BJ (cell line): Measurements from ENCODE around the gene OMP. TPM values are rescaled to one million over a fixed set of nuclear protein-coding genes. Genes with fewer than 3 reads are reported as not detected.

Experiments used
- CTCF ChIA-PET: fragments of 350-600 bp; formaldehyde crosslinking; extraction: SDS; loops from one replicate; lab custom pipeline; 2021; ENCODE audit warnings: antibody characterized with exemption, inconsistent platforms; lab: Yijun Ruan, JAX
- POLR2A ChIA-PET: fragments of 300-600 bp; sonication (Branson Sonifier 250); formaldehyde crosslinking; extraction: SDS; loops from one replicate; lab custom pipeline; 2021; ENCODE audit warnings: antibody characterized with exemption; lab: Charles Lee
- DNase-seq: peaks from one replicate; pipeline ENCODE4 v3.0.0-alpha.2; 2011; ENCODE audit warnings: low read depth
- H3K27me3 ChIP-seq: 2 replicates; pipeline ENCODE4 v1.6.0; 2011; ENCODE audit warnings: low read length; ENCODE audit not compliant: control insufficient read depth, insufficient read depth
- H3K36me3 ChIP-seq: 2 replicates; pipeline ENCODE4 v1.5.1; 2011; ENCODE audit warnings: low read length; ENCODE audit not compliant: control insufficient read depth, insufficient read depth
- H3K4me3 ChIP-seq: 2 replicates; pipeline ENCODE4 v1.5.1; 2011; ENCODE audit warnings: low read depth, mild to moderate bottlenecking, control low read depth, low read length
- polyA plus RNA-seq: library from polyadenylated mRNA; depleted of rRNA; stranded (reverse); fragments of >200 nt; gene quantifications from 2 replicates; pipeline ENCODE4 v1.2.3, GENCODE V29; 2011
- TF ChIP-seq, protein P1 (sequence below): IDR thresholded peaks from 2 replicates; pipeline ENCODE4 v1.5.1; 2011; ENCODE audit warnings: low read depth, mild to moderate bottlenecking, control low read depth, inconsistent platforms, low read length, moderate library complexity; ENCODE audit not compliant: insufficient read depth

Gene OMP
- polyA plus RNA-seq, 1 experiment: not detected

DNA sequence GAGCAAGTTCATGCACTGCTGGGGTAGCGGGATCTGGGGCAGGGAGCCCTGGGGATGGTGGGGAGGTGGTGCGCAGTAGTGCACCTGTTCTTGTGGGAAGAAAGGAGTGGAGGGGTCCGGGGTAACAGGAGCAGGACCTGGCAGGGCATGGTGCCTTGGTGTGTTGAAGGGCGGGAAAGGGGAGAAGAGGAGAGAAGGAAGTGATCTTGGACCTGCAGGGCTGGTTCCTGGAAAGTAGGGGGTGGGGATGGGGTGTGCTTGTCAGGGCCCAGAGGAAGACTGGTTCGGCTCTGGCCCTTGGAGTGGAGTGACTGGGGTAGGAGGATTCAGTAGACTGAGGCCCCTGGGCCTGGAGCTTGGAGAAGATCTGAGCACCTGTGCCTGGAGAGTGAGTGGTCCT lies 46.7 kb upstream of the OMP start:
- no peak for DNase-seq
- no peaks in the 10 kb centered on the region for H3K36me3 ChIP-seq
- TF ChIP-seq, protein P1, sequence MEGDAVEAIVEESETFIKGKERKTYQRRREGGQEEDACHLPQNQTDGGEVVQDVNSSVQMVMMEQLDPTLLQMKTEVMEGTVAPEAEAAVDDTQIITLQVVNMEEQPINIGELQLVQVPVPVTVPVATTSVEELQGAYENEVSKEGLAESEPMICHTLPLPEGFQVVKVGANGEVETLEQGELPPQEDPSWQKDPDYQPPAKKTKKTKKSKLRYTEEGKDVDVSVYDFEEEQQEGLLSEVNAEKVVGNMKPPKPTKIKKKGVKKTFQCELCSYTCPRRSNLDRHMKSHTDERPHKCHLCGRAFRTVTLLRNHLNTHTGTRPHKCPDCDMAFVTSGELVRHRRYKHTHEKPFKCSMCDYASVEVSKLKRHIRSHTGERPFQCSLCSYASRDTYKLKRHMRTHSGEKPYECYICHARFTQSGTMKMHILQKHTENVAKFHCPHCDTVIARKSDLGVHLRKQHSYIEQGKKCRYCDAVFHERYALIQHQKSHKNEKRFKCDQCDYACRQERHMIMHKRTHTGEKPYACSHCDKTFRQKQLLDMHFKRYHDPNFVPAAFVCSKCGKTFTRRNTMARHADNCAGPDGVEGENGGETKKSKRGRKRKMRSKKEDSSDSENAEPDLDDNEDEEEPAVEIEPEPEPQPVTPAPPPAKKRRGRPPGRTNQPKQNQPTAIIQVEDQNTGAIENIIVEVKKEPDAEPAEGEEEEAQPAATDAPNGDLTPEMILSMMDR: no peak
- CTCF ChIA-PET: interaction anchor here (1.2 to 3.9 kb wide), 2 partner anchors 11 to 35 kb away, joined by 3 to 29 read pairs; no protein-coding TSS in a partner anchor
- H3K4me3 ChIP-seq: no peak overlapping the region
- POLR2A ChIA-PET: no interaction called here
- peaks cover 4% of the 10 kb centered on the region for H3K27me3 ChIP-seq

DNA sequence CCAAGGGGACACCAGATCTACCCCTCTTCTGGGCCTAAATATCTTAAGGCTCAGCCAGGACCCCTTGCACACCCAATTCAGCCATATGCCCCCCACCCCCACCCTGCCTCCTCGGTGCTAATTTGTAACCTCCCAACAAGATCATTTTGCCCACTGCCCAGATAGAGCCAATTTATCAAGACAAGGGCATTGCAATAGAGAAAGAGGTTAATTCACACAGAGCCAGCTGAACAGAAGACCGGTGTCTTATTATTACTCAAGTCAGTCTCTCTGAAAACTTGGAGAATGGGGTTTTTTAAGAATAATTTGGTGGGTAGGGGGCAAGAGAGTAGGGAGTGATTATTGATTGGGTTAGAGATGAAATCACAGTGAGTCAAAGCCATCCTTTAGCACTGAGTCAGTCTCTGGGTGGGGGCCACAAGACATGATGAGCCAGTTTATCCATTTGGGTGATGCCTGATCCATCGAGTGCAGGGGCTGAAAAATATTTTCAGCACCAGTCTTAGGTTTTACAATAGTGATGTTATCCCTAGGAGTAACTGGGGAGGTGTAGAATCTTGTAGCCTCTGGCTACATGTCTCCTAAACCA lies 45.7 kb upstream of the OMP start:
- DNase-seq: no peak
- POLR2A ChIA-PET: no interaction called here
- Histone ChIP-seq H3K4me3 (no peak overlapping the region), H3K27me3 (peaks cover 4% of the 10 kb centered on the region), H3K36me3 (no peaks in the 10 kb centered on the region)
- TF ChIP-seq, protein P1: no peak
- CTCF ChIA-PET: interaction anchor here (0.8 to 3.9 kb wide), 3 partner anchors 16 to 34 kb away, joined by 3 to 29 read pairs (median 4); no protein-coding TSS in a partner anchor

DNA sequence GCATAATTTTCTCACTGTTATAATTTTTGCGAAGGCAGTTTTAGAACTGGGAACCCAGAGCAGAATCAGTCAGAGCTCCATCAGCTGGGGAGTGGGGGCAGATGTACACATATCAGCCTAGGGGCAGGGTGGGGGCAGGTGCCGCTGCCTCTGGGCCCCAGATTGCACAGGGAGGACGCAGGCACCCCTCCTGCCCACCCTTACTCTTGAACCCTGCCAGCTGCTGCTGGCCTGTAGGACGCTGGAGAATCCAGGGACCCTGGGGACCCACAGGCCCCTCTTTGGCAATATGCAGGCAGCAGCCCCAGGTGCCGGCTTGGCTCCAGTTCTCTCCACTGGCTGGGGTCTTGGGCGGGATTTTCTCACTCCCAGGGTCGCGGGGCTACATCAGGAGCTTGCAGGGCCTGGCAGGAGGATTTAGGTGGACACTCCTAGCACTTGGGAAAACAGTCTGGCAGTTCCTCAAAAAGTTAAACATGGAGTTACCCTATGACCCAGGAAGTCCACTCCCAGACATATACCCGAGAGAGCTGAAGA lies 44.6 kb upstream of the OMP start:
- TF ChIP-seq, protein P1: no peak
- CTCF ChIA-PET: interaction anchor here (0.6 to 2.9 kb wide), 5 partner anchors 10 to 33 kb away, joined by 3 to 11 read pairs (median 4); no protein-coding TSS in a partner anchor
- no peak for DNase-seq
- Histone ChIP-seq H3K36me3 (no peaks in the 10 kb centered on the region), H3K27me3 (peaks cover 4% of the 10 kb centered on the region), H3K4me3 (no peak overlapping the region)
- POLR2A ChIA-PET: interaction anchor here (0.5 kb wide), 1 partner anchor 11 kb away, joined by 4 read pairs; no protein-coding TSS in a partner anchor

DNA sequence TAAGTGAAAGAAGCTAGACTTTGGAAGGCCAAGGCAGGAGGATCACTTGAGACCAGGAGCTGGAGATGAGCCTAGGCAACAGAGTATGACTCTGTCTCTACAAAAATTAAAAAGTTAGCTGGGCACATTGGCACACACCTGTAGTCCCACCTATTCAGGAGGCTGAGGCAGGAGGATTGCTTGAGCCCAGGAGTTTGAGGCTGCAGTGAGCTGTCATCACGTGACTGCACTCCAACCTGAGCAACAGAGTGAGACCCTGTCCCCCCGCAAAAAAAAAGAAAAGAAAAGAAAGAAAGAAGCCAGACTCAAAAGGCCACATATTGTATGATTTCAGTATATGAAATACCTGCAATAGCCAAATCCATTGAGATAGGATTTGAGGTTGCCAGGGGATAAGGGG lies 43.7 kb upstream of the OMP start:
- no peak for DNase-seq
- Histone ChIP-seq H3K27me3 (peaks cover 4% of the 10 kb centered on the region), H3K4me3 (no peak overlapping the region), H3K36me3 (no peaks in the 10 kb centered on the region)
- POLR2A ChIA-PET: interaction anchor here (0.5 kb wide), 1 partner anchor 12 kb away, joined by 4 read pairs; no protein-coding TSS in a partner anchor
- CTCF ChIA-PET: interaction anchor here (1.6 to 2.9 kb wide), 2 partner anchors 11 to 32 kb away, joined by 11 read pairs; no protein-coding TSS in a partner anchor
- TF ChIP-seq, protein P1: no peak

DNA sequence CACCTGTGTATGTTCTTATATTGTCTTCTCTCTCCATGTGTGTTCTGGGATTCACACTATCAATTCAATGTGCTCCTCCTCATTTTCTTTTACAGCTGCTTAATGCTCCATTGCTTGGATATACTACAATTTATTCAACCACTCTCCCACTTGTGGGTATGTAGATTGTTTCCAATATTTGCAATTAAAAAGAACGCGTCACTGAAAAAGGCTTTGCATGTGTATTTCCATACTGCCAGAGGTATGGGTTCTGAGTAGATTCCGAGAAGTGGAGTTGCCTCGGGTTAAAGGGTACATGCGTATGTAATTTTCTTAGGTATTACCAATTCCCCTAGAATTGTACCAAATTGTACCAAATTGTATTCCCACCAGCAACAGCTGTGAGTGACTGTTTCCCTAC lies 42.8 kb upstream of the OMP start:
- Histone ChIP-seq H3K27me3 (peaks cover 4% of the 10 kb centered on the region), H3K36me3 (no peaks in the 10 kb centered on the region), H3K4me3 (no peak overlapping the region)
- CTCF ChIA-PET: interaction anchor here (2.9 kb wide), 1 partner anchor 31 kb away, joined by 11 read pairs; no protein-coding TSS in a partner anchor
- POLR2A ChIA-PET: no interaction called here
- DNase-seq: no peak
- TF ChIP-seq, protein P1: no peak
